Hematopoietic multipotent progenitor cell treated with erythropoietin and hydrocortisone succinate and interleukin-3 and kit ligand, for 6 days (in vitro differentiated cells): ENCODE data around the gene SMURF1.

Experiments
- DNase-seq: peaks from one replicate; pipeline ENCODE4 v3.0.0-alpha.2; 2015

Gene SMURF1

GRCh38 chr7:98981701-98982100 lies 162.2 kb downstream of the SMURF1 start:
- no peak for DNase-seq

GRCh38 chr7:98978672-98979071 lies 165.2 kb downstream of the SMURF1 start:
- DNase-seq = no peak
